Raji (cell line): ENCODE measurements around the gene NREP.
A peak's percentile ranks its signal among the peaks of the same experiment; 100 is the strongest.

Source experiments
- POLR2A ChIP-seq: IDR thresholded peaks from 2 replicates; pipeline ENCODE4 v1.6.1; 2011; ENCODE audit warnings: low read depth, low read length, control low read depth; ENCODE audit not compliant: insufficient read depth

Gene NREP

DNA sequence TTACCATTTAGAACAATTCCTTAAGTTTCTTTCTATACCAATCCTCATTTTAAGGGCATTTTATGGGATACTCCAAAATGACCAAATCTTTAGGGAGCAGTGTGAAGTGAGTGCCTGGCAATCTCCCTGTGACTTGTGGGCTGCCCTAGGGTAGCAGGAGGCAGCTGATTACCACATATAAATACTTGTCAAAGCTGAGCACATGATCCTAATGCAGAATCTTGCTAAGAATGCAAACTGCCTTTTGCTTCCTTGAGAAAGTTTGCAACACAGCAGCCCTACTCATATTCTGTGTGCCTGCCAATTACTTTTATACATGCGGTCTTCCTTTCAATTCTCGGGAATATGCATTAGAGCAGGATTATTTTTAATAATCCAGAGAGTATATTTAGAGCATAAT is 18.2 kb upstream of the NREP start:
- TF ChIP-seq POLR2A, result no peak

DNA sequence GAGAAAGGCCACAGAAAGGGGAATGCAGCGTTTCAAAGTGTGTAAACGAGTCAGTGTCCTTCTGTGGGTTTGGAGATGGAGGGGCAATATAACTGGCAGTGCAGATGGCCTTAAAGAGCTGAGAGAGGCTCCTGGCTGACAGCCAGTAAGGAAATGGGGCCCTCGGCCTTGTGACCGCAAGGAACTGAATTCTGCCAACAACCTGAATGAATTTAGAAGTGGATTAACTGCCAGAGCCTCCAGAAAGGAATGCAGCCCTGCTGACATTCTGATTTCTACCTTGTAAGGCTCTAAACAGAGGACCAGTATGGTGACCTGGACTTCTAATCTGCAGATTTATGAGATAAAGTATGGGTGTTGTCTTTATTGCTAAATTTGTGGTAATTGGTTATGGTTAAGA is 17.5 kb upstream of the NREP start:
- no peak for TF ChIP-seq POLR2A

DNA sequence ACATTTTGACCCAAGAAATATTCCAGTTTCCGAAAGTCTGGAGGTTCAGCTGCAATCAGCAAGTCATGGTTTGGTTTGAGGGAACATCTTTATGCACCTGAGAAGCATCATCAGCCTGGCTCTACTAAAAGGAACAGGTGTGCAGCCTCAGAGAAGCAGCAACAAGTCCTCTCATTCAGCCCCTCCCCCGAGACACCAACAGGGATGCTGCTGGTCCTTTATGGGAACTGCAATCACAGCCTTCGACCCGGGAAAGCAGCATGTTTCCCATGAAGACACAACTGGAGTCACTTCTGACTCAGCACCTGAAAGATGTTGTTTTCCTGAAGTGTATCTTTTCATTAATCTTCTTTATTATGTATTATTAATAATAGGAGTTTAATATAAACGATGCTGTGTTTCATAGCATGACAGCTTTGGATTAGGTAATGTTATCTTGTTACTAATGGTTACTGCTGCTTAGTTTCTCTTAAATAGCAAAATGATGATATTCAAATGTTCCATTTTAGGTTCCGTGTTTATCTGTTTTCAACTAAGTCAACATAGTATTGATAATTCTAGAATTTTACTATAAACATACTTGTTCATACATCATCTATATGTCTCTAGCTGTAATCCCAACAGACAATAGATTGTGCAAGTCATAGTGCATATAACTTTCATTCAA is 15.6 kb upstream of the NREP start:
- TF ChIP-seq POLR2A, result no peak

DNA sequence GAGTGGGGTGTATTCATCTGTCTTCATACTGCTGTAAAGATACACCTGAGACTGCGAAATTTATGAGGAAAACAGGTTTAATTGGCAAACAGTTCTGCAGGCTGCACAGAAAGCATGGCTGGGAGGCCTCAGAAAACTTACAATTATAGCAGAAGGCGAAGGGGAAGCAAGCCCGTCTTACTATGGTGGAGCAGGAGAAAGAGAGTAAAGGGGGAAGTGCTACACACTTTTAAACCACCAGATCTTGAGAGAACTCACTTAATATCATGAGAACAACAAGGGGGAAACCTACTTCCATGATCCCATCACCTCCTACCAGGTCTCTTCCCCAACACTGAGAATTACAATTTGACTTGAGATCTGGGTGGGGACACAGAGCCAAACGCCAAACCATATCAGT is 12.5 kb upstream of the NREP start:
- TF ChIP-seq POLR2A, result no peak

DNA sequence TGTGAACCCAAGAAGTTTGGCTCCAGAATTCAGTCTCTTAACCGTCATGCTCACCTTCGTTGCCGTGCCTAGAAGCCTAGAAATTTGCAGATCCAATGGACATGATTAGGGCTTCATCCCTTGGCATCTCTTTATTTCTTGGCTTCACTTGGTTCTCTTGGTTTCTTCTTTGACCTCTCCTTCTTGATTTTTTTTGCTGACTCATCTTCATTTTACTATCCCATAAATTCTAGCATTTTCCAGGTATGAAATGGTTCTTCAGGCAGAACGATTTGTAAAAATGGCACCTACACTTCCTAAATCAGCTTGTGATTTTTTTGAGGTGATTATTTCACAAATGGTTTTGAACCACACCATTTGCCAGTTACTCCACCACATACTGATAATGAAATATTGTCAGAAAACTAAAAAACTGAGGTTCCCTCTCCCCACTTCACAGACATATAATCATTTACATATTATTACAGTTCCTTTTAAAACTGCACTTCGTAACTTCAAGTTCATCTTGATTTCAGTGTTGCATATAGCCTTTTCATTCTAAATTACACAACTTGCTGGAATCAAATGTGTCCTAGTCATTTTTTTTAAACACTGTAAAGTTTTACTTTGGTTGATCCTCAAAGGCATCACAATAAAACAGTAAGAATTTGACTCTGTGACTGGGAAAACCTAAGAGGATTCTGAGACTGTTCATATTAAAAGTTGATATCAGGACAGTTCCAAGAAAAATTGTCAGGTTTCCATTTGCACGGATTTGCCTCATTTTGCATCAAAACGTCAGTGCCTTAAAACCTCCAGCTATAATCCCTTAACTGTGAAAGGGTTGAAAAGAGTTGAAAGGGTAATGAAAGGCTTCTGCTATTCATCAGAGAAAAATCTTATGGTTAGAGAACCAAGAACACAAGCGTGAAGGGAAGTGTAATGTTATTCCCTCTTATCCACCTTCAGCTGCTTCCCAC is 8.9 kb upstream of the NREP start:
- TF ChIP-seq POLR2A, result no peak

DNA sequence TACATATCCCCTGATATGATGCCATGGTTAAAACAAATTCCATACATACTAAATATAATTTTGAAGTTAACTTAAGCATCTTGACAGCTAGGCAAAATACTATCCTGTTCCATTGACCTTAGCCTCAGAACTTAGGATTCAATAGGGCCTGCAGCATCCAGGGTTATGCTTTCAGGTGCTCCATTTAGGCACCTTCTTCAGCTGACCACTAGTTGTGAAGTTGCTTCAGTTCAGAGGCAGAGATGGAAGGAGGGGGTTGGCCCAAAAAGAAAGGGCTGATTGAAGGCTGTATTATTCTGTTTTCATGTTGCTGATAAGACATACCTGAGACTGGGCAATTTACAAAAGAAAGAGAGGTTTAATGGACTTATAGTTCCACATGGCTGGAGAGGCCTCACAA is 7.0 kb upstream of the NREP start:
- TF ChIP-seq POLR2A, result no peak

DNA sequence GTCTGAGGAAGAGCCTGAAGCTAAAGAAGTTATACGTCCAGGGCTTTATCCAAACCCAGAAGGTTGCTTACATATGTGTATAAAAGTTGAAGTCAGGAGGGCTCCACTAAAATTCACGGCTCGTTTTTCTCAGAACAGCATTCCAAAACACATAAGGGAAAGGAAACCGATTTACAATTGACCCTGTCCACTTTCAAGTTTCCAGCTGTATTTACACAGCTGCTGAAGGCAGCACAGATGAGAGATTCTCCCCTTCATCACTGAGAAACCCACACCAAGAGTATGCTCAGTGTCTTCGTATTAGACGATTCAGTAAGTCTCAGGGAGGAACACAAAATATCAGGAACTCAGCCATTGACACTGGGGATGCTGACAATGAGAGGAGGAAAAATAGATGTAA is 5.9 kb upstream of the NREP start:
- TF ChIP-seq POLR2A, result no peak

DNA sequence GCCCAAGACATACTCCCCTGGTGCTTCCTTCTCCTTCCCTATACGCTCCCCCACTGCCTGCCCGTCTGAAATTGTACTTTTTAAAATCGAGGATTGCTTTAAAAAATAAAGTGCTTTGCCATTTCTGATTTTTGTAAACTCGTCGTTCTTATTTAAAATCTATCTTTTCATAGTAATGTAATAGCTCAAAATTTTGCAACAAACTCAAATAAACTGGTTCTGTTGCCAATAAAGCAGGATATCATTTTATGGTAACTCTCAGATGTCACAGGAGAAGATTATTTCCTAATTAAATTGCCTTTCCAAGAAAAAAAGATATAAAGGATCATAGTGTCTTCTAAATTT is 1.3 kb upstream of the NREP start:
- no peak for TF ChIP-seq POLR2A

DNA sequence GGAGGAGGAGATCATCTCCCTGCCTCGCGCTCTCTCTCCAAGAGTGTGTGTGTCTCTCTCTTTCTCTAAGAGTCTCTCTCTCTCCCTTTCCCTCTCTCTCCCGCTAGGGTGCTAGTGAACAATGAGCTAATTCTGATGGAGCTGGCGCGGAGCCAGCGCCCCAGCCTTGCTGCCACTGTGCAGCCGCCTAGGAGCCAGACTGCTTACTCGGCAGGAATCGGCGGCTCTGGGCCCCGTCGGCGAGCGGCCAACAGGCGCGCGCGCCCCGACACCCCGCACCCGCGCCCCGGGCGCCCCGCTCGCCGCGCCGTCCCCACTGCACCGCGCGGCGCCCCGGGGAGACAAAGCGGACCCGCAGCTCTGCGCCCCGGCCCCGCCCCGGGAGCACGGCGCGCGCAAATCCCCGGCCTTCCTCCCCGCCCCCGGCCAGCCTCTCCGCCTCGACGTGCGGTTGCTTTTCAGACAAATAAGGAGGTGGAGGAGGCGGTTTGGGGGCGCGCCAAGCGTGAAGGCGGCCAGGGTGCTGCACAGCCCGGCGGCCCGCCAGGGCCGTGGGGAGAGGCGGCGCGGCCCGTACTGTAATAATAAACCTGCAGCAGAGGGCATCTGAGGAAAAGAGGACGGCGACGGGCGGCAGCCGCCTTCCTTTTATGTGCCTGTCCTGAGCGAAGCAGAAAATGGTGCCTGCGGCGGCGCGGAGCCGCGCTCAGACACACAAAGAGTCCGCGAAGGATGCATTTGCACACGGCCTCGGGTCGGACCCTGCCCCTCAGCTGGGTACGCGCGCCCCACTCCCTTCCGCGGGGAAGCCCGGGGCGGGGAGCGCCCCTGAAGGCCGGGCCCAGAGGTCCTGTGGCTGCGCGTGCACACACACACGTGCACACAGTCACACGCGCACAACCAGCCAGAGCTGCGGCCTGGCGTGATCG is 625 bp upstream of the NREP start:
- peak; percentile 74 for TF ChIP-seq POLR2A

DNA sequence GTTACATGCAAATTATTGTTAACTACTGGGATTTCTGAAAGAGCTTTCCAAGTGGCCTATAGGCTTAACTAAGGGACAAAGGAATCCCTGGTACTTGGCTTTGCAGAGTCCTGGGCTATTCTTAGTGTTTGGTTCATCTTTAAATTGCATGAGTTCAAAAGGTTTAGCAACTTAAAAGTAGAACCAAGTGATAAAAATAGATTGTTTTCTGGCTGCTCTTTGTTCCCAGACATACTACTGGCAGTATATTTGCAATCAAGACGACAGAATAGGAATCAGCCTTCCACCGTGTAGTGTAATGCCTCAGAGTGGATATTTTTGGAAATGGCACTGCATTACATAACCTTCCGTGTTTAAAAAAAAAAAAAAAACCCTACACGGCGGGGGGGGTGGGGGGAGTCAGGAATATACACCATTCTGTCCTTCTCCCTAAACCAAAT is 1.0 kb downstream of the NREP start:
- TF ChIP-seq POLR2A, result no peak

DNA sequence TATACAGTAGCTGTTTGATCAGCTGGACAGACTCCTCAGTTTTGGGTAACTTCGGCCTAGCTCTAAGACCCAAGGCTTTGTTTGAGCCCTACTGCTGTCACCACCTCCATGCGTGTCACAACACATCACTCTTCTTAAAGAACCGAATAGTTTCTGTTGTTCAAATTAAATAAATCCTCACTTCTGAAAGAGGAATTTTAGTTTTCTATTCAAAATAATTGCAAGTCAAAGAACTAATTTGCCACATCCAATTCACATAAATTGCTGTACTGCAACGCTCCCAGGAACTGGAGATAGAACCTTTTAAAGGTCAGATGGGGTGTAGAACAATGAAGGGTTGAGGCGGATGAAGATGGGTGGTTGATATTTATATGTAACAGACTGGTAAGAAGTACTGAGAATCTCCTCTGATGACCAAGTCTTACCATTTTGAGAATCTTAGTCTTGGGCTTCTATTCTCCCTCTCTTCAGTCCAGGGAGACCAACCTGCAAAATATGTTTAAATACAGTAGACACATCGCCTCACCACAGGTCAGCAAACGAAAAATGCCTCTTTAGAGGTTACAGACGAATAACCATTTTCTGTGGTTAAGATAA is 1.6 kb downstream of the NREP start:
- TF ChIP-seq POLR2A, result no peak

DNA sequence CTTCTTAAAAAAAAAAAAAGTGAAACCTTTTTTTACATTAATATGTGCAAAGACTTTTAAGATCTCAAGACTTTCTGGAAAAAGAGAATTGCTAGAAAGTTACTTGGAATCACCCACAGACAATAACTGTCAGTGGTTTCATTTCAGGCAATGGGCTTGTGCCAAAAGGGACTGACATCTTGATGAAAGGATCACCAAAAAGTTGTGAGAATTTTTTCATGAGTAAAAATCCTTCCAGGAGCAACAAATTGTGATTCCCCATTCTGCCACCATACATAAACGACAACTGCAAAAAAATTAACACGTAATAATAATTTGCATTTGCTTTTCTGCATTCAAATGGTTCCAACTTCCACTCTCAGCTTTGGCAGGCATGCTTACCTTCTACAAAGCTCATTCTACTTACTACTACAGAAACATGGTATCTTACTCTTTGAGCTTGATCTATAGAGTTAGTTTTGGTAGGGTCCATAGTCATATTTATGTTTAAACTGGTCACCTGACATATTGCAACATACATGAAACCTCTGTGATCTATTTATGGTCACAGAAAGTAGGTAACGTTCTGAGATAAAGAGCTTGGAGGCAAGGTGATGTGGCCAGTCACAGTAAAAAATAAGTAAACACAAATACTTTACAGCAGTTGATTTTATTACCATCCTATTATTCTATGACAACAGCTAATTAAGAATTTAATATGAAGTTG is 3.0 kb downstream of the NREP start:
- TF ChIP-seq POLR2A, result no peak

DNA sequence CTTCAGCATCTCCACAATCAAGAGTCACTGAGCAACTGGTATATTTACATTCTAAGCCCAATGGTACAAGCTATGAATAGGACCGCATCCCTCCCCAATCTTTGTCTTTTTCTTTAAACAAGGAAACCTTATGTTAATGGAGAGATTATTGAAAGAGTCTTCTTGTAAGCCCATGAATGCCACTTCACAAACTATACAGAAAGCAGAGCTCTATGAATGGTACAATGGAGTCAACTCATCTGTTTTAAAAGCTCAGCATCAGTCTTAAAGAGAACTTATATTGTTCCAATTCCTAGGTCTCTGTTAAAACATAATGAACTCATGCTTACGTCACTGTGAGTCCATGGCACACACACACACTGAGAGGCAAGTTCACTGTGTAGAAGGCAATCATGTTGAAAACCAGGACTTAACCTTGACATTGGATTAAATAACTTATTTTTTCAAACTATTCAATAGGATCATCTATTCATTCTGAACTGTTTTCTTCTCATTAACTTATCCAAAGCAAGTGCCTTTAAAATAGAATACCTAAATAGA is 4.5 kb downstream of the NREP start:
- TF ChIP-seq POLR2A, result no peak
